ENCODE measurements around the gene TEX13C.

TEX13C gene

DNA sequence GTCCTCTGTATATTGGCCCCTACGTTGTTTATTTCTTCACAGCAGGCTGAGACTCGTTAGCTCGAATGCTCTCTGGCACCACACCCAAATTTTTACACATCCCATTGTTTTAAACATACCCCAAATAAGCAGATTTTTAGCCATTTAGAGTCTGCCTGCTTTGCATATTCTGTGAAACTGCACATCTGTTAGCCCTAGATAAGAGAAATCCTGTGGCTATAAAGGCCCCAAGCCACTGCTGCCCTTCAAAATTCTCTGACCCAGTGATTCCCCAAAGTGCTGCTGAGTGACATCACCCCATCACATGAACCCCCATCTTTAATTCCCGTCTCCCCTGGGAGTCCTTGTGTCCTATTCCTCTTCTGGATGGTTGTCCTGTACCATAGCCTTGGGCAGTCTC, 20.8 kb downstream of the TEX13C start:
- Histone ChIP-seq H3K36me3 (ENCODE audit: control insufficient read depth in 1 of 2, insufficient read depth in 2 of 2, low read depth in 1 of 2, low read length in 2 of 2) (no peaks in the 10 kb centered on the region), H3K18ac (ENCODE audit: low read depth in 1 of 2, low read length in 2 of 2) (no peak overlapping the region), H3K9me3 (ENCODE audit: control insufficient read depth, low read length) (peaks cover 9% of the 10 kb centered on the region), H3K27ac (ENCODE audit: low read length, poor library complexity, severe bottlenecking) (no peak overlapping the region), H3K27me3 (ENCODE audit: control insufficient read depth in 1 of 2, insufficient read depth in 1 of 2, low read length in 2 of 2) (no peaks in the 10 kb centered on the region), H4K8ac (ENCODE audit: low read length) (no peak overlapping the region), H3K4me1 (ENCODE audit: control insufficient read depth, insufficient read depth, low read depth, low read length) (no peaks in the 10 kb centered on the region), H3K9ac (ENCODE audit: low read length) (no peak overlapping the region), H3K4me2 (ENCODE audit: low read length, poor library complexity, severe bottlenecking) (no peak overlapping the region), H2BK15ac (ENCODE audit: low read depth, poor library complexity, severe bottlenecking) (no peak overlapping the region), H3K4ac (ENCODE audit: low read depth in 1 of 2, low read length in 2 of 2) (no peak overlapping the region), H3K23ac (ENCODE audit: low read length in 2 of 2) (no peak overlapping the region), H2AFZ (ENCODE audit: low read depth, low read length) (no peak overlapping the region), H4K91ac (ENCODE audit: low read length) (no peak overlapping the region), H3K14ac (ENCODE audit: low read length in 2 of 2) (no peak overlapping the region), H2BK120ac (ENCODE audit: low read depth, low read length) (no peak overlapping the region), H2BK12ac (ENCODE audit: low read length in 2 of 2) (no peak overlapping the region), H3K4me3 (ENCODE audit: insufficient read depth in 1 of 2, low read depth in 1 of 2, low read length in 2 of 2) (no peak overlapping the region), H2BK5ac (ENCODE audit: low read depth, low read length, poor library complexity, severe bottlenecking) (no peak overlapping the region), H3K79me1 (replicated peaks; ENCODE audit: low read length, poor library complexity, severe bottlenecking) (no peaks in the 10 kb centered on the region), H2AK5ac (ENCODE audit: low read length, severe bottlenecking) (no peak overlapping the region)
- no peak for DNase-seq
- WGBS = 79% methylated on average over 3 of the region's 4 CpGs

DNA sequence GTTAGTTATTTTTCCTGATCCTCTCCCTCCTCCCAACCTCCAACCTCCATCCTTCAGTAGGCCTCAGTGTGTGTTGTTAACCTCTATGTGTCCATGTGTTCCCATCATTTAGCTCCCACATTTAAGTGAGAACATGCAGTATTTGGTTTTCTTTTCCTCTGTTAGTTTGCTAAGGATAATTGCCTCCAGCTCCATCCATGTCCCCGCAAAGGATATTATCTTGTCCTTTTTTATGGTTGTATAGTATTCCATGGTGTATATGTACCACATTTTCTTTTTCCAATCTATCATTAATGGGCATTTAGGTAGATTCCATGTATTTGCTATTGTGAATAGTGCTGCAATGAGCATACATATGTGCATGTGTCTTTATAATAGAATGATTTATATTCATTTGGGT, 54.5 kb downstream of the TEX13C start:
- H3K18ac ChIP-seq (ENCODE audit: low read depth in 1 of 2, low read length in 2 of 2) = no peak overlapping the region
- H3K9ac ChIP-seq (ENCODE audit: low read length) = no peak overlapping the region
- no peak overlapping the region for H2BK120ac ChIP-seq (ENCODE audit: low read depth, low read length)
- H2AK5ac ChIP-seq (ENCODE audit: low read length, severe bottlenecking) = no peak overlapping the region
- no peaks in the 10 kb centered on the region for H3K27me3 ChIP-seq (ENCODE audit: control insufficient read depth in 1 of 2, insufficient read depth in 1 of 2, low read length in 2 of 2)
- no peak for DNase-seq
- H3K4me1 ChIP-seq (ENCODE audit: control insufficient read depth, insufficient read depth, low read depth, low read length) = no peaks in the 10 kb centered on the region
- no peak overlapping the region for H3K27ac ChIP-seq (ENCODE audit: low read length, poor library complexity, severe bottlenecking)
- H2AFZ ChIP-seq (ENCODE audit: low read depth, low read length) = no peak overlapping the region
- no peak overlapping the region for H4K91ac ChIP-seq (ENCODE audit: low read length)
- H3K4me3 ChIP-seq (ENCODE audit: insufficient read depth in 1 of 2, low read depth in 1 of 2, low read length in 2 of 2) = no peak overlapping the region
- H3K9me3 ChIP-seq (ENCODE audit: control insufficient read depth, low read length) = no peaks in the 10 kb centered on the region
- no peak overlapping the region for H3K4ac ChIP-seq (ENCODE audit: low read depth in 1 of 2, low read length in 2 of 2)
- WGBS = no CpG with 5 or more reads among the region's 1 CpG
- H3K23ac ChIP-seq (ENCODE audit: low read length in 2 of 2) = no peak overlapping the region
- H4K8ac ChIP-seq (ENCODE audit: low read length) = no peak overlapping the region
- H2BK15ac ChIP-seq (ENCODE audit: low read depth, poor library complexity, severe bottlenecking) = no peak overlapping the region
- no peak overlapping the region for H3K14ac ChIP-seq (ENCODE audit: low read length in 2 of 2)
- H3K79me1 ChIP-seq (replicated peaks; ENCODE audit: low read length, poor library complexity, severe bottlenecking) = no peaks in the 10 kb centered on the region
- H2BK12ac ChIP-seq (ENCODE audit: low read length in 2 of 2) = no peak overlapping the region
- H2BK5ac ChIP-seq (ENCODE audit: low read depth, low read length, poor library complexity, severe bottlenecking) = no peak overlapping the region
- no peak overlapping the region for H3K4me2 ChIP-seq (ENCODE audit: low read length, poor library complexity, severe bottlenecking)
- no peaks in the 10 kb centered on the region for H3K36me3 ChIP-seq (ENCODE audit: control insufficient read depth in 1 of 2, insufficient read depth in 2 of 2, low read depth in 1 of 2, low read length in 2 of 2)

Data from mesenchymal stem cell (in vitro differentiated cells and primary cell).